ENCODE data around the gene EFNA3. TPM values are rescaled to one million over a fixed set of nuclear protein-coding genes. Genes with fewer than 3 reads are reported as not detected.

The EFNA3 gene
- total and polyA plus RNA-seq, 9 of the 15 experiments (the other 6 are each of a cell fraction or from before 2014, with no cell fraction given) = 0.59 to 7.9 (median 4.7) TPM

GRCh38 chr1:155084722-155085503 lies 6.3 kb downstream of the EFNA3 start (continued):
- TF ChIP-seq JUND (IDR thresholded peaks at IDR 0.05; ENCODE audit: borderline replicate concordance, low read depth, low read length) = peak; percentile 48
- peak; percentile 18; the same call in 1 of the 3 replicates for TF ChIP-seq JUND (tag; IDR thresholded peaks at IDR 0.05; ENCODE audit: borderline replicate concordance, low read depth, low read length)
- no peak for TF ChIP-seq ZNF57 (CRISPR knock-in tag; IDR thresholded peaks at IDR 0.05)
- no peak for TF ChIP-seq ZNF318 (IDR thresholded peaks at IDR 0.05; ENCODE audit: borderline replicate concordance in 1 of 2, low read depth in 1 of 2)
- no peak for TF ChIP-seq ZNF232 (CRISPR knock-in tag; IDR thresholded peaks at IDR 0.05)
- no peak for TF ChIP-seq PHB2 (IDR thresholded peaks at IDR 0.05; ENCODE audit: low read depth)
- TF ChIP-seq CBX2 (IDR thresholded peaks at IDR 0.05; ENCODE audit: insufficient read depth, low read length, poor library complexity, severe bottlenecking) = no peak
- TF ChIP-seq RBFOX2 (IDR thresholded peaks at IDR 0.05; ENCODE audit: low read depth, low read length) = peak; percentile 70
- TF ChIP-seq KAT2B (IDR thresholded peaks at IDR 0.05; ENCODE audit: low read depth, low read length) = no peak
- no peak for TF ChIP-seq ZNF282 (CRISPR knock-in tag; IDR thresholded peaks at IDR 0.05)
- peak; percentile 47 to 90; a peak in 2 of 4 replicates for TF ChIP-seq UBTF (IDR thresholded peaks at IDR 0.05; ENCODE audit: borderline replicate concordance in 1 of 2, low read depth in 2 of 2, low read length in 2 of 2)
- TF ChIP-seq ZNF699 (CRISPR knock-in tag; IDR thresholded peaks at IDR 0.05; ENCODE audit: insufficient replicate concordance) = no peak
- TF ChIP-seq ILK (tag; IDR thresholded peaks at IDR 0.05; ENCODE audit: borderline replicate concordance, low read depth) = no peak
- no peak for TF ChIP-seq POLR2B (IDR thresholded peaks at IDR 0.05; ENCODE audit: low read depth, partially characterized antibody)
- no peak for TF ChIP-seq ZNF589 (CRISPR knock-in tag; IDR thresholded peaks at IDR 0.05; ENCODE audit: low read depth)
- TF ChIP-seq LCOR (CRISPR knock-in tag; IDR thresholded peaks at IDR 0.05) = peak; percentile 95
- no peak for TF ChIP-seq MECOM (CRISPR knock-in tag; IDR thresholded peaks at IDR 0.05)
